ENCODE measurements around the gene USH1G. TPM values are rescaled to one million over a fixed set of nuclear protein-coding genes. Genes with fewer than 3 reads are reported as not detected.
"Not testable (repeated sequence)": the region's sequence is repeated elsewhere in the genome, so short reads cannot be mapped to it uniquely, and the experiment has no call there.

USH1G gene
- polyA plus RNA-seq, 3 donors, result 0.03 TPM; not detected in 2

DNA sequence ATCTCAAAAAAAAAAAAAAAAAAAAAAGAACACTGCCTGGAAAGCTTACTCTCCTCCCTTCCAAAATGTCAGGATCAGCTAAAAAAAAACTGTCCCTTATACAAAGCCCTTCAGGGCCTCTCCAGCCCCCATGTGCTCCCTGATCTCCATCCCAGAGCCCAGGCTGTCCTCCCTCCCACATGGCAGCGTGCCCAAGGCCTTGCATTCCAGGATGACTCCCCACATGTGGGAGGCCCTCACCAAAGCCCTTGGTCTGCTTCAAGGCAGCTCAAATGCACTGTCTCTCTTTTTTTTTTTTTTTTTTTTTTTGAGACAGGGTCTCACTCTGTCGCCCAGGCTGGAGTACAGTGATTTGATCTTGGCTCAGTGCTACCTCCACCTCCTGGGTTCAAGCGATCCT lies 52.5 kb downstream of the USH1G start:
- H3K27ac ChIP-seq (ENCODE audit: low read depth, low read length), result no peak overlapping the region
- WGBS, 3 donors, result 76 to 88% (median 82%) methylated on average over 3 of the region's 3 CpGs

DNA sequence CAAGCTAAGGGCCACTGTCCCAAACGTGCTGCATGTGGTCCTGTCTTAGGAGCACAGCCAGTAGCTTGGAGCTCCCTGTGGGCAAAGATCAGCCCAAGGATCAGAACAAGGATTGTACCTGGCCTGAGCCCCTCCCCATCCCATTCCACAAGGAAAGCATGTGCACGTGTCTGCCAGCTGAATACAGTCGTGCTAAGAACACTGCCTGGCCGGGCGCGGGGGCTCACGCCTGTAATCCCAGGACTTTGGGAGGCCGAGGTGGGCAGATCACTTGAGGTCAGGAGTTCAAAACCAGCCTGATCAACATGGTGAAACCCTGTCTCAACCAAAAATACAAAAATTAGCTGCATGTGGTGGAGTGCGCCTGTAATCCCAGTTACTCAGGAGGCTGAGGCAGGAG lies 53.0 kb downstream of the USH1G start:
- H3K27ac ChIP-seq (ENCODE audit: low read depth, low read length), result not testable (repeated sequence)
- 92 to 97% (median 92%) methylated on average over 9 of the region's 9 CpGs for WGBS, 3 donors

DNA sequence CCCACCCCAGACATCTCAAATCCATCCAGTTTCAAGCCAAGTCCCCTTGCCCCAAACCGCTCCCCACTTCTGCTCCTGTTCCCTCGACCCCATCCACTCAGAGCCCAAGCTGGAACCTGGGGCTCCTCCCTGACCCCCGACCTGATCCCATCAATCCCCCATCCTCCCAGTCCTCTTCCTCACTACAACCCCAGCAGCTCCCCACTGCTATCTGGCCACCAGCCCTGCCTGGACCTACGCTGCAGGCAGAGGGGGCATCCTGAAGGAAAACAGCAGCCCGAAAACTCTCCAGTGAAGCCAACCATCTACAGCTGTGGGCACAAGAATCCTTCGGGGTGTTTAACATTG lies 54.2 kb downstream of the USH1G start:
- H3K27ac ChIP-seq (ENCODE audit: low read depth, low read length), result no peak overlapping the region
- WGBS, 3 donors, result 86 to 95% (median 93%) methylated on average over 6 of the region's 6 CpGs

DNA sequence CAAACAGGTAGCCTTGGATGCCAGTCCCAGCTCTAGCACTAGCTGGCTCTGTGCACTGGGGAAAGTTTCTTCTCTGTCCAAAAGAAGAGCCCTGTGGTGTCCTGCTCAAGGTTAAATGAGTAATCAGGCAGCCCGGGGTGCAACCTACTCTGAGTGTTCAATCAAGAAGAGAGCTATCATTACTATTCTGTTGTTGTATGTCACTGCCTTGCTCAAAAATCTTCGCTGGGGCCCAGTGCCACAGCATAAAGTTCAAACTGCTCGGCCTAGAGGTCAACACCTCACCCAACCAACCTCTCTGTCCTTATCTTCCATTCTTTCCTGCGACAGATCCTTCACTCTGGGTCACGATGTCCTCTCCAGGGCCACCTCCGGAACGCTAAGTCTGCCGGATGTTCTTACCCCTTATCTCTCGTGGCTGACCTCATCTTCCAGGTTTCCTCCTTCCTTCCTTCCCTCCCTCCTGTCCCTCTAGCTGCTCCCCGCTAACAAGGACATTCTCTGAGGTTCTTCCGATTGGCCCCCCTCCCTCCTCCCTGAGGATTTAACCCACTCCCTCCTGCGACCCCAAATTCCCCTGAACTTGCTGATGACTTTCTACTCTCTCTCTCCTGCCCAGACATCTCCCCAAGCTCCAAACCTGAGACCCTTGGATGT lies 54.7 kb downstream of the USH1G start:
- WGBS, 3 donors, result 67 to 76% (median 70%) methylated on average over 12 of the region's 12 CpGs
- no peak overlapping the region for H3K27ac ChIP-seq (ENCODE audit: low read depth, low read length)

- WGBS, 3 donors, result 81 to 84% (median 83%) methylated on average over 19 of the region's 19 CpGs
- H3K27ac ChIP-seq (ENCODE audit: low read depth, low read length), result no peak overlapping the region
These were observed 56.7 kb downstream of the USH1G start for GRCh38 chr17:74866198-74866835.

Other genes with a start within 250 kb of the USH1G start
- 1 to 10 TPM in 2 of 3 donors, under 1 TPM in 1; 0.36 to 2.3 (median 1.3) TPM for gene CD300LF, start 210.3 kb downstream of the USH1G start, polyA plus RNA-seq
- 1 to 10 TPM; 1.4 to 2.2 (median 1.7) TPM for gene RAB37, start 186.0 kb downstream of the USH1G start, polyA plus RNA-seq
- 10 to 100 TPM; 18.7 to 45.0 (median 23.6) TPM for gene NHERF1, start 174.6 kb downstream of the USH1G start, polyA plus RNA-seq
- 10 to 100 TPM; 23.3 to 32.7 (median 24.7) TPM for gene NAT9, start 146.9 kb downstream of the USH1G start, polyA plus RNA-seq
- gene GRIN2C, start 63.4 kb downstream of the USH1G start, polyA plus RNA-seq, result 1 to 10 TPM in 1 of 3 donors, under 1 TPM in 2; 0.18 to 1.1 (median 0.56) TPM
- 10 to 100 TPM in 1 of 3 donors, 1 to 10 TPM in 2; 5.7 to 14.1 (median 6.2) TPM for gene FDXR, start 50.3 kb downstream of the USH1G start, polyA plus RNA-seq
- gene FADS6, start 29.6 kb downstream of the USH1G start, polyA plus RNA-seq, result under 1 TPM in 2 of 3 donors, not detected in 1; 0.05 to 0.06 TPM
- gene OTOP2, start 1.0 kb upstream of the USH1G start, polyA plus RNA-seq, result under 1 TPM in 1 of 3 donors, not detected in 2; 0.06 TPM
- under 1 TPM in 1 of 3 donors, not detected in 2; 0.38 TPM for gene OTOP3, start 12.6 kb upstream of the USH1G start, polyA plus RNA-seq
- gene HID1, start 49.5 kb upstream of the USH1G start, polyA plus RNA-seq, result 10 to 100 TPM; 13.8 to 98.5 (median 26.3) TPM
- 10 to 100 TPM in 1 of 3 donors, 1 to 10 TPM in 2; 1.9 to 10.6 (median 7.0) TPM for gene CDR2L, start 64.4 kb upstream of the USH1G start, polyA plus RNA-seq
- 10 to 100 TPM; 27.7 to 43.5 (median 39.3) TPM for gene MRPL58, start 89.4 kb upstream of the USH1G start, polyA plus RNA-seq
- gene ATP5PD, start 123.7 kb upstream of the USH1G start, polyA plus RNA-seq, result 100 to 1,000 TPM; 180 to 535 (median 429) TPM
- 10 to 100 TPM in 2 of 3 donors, 1 to 10 TPM in 1; 8.4 to 31.6 (median 23.7) TPM for gene KCTD2, start 124.0 kb upstream of the USH1G start, polyA plus RNA-seq
- 1 to 10 TPM; 2.0 to 7.1 (median 5.6) TPM for gene SLC16A5, start 164.7 kb upstream of the USH1G start, polyA plus RNA-seq
- gene ARMC7, start 186.7 kb upstream of the USH1G start, polyA plus RNA-seq, result 1 to 10 TPM; 2.9 to 6.1 (median 4.2) TPM
- gene NT5C, start 208.5 kb upstream of the USH1G start, polyA plus RNA-seq, result 10 to 100 TPM; 37.9 to 55.8 (median 51.3) TPM
- gene JPT1, start 231.3 kb upstream of the USH1G start, polyA plus RNA-seq, result 10 to 100 TPM; 23.9 to 63.1 (median 56.7) TPM

Measured in adipose tissue (tissue), 3 donors.